CD4-positive, alpha-beta T cell treated with Interferon gamma for 1 hour (primary cell): ENCODE data around the gene DDR2.

Source experiments
- DNase-seq: peaks from one replicate; pipeline ENCODE4 v3.0.0-alpha.2; 2020

DDR2 gene

DNA sequence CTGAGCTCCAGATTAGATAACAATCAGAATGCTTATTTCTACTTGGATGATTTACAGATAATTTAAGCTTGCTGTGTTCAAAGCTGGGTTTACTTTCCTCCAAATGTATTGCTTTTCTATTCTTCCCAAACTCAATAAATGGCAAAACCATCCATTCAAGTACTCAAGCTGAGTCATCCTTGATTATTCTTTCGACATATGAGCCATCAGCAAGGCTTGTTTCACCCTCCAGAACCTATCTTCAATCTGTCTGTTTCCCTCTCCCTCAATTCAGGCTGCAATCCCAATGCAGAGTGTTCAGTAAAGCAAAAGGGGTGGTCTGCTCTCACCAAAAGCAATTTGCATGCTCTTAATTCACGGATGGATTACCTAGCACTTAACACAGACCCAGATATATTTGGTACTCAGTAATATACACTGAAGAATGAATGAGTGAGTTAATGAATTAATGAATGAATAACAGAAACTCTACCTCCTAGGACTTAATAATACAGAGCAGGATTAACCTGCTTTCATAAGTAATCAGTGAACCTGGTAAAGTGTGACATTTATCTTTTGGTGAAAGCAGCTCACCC, 41.9 kb downstream of the DDR2 start:
- DNase-seq: no peak

DNA sequence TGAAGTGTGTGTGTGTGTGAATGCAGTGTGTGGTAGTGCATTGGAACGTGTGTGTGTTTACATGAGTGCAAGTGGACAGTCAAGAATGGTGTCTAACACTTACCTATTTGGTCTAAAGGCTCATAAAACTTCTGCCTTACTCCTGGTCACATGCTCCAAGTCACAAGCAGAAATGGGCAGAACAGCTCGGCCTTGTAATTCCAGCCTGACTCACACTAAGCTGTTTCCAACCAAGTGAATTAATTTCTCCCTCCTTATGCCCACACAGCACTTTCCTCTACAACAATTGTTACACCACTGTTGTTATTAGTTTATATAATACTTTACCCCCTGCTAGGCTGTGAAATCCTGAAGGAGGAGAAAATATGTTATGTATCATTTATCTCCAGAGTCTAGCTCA, 43.8 kb downstream of the DDR2 start:
- no peak for DNase-seq

DNA sequence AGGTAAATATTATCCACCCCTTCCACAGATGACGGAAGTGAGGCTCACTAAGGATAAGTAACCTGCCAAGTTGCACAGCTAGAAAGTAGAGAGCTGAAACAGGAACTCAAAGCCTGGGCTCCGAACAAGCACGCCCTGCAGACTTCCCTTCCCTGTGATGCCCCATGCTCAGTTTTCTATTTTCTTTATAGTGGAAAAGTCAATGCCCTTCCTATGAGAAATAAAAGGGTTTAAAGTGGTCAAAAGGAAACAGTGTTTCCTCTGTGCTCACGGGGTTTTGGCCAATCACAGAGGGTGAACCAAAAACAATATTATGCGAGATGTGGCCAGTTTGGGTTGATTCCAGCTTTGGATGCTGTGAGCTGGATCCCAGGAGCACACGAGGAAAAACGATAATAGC, 44.5 kb downstream of the DDR2 start:
- DNase-seq: no peak

DNA sequence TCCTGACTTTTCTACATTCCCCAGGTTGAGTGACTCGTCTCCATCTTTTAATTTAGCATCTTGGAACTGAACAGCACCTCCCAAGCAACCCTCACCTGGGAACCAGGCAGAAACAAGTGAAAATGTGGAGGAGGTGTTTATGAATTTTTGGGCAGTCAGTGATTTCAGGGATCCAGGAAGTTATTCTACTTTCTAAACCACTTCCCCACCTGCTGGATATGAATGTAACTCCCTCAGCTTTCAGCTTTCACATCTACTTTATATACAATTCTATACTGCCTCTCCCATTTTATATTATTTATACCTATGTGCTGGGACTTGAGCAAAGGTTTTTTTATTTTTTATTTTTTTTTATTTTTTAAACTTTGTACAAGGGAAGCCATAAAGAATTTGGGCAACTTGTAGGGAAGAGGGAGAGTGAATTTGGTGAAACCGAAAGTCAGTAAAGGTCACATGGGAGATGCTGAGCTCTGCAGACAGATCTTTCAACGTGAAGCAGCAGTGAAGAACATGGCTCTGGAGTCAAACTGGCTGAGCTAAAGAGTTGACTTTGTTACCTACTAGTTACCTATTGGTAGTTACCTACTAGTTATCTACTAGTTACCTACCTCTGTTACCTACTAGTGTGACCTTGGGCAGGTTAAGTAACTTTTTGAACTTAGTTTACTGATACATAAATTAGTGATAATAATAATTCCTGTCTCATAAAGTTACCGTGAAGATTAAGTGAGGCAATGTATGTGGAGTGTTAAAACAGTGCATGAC, 45.5 kb downstream of the DDR2 start:
- no peak for DNase-seq

DNA sequence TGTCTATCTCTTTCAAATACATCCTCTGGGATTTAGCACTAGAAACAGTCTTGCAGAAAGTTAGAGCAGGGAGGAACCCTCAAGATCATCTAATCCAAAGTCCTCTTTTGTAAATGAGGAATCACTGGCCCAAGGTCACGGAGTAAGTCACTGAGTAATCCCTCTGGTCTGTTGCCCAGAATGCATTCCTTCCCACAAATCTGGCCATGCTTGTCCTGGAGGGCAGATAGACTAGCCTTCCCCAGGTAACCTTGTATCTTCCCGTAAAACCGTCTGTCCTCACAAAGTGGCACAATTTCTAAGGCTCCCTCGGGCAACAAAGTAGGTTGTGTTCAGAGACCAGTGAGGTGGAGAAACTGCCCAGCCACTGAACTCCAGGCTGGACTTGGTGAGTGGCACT, 46.2 kb downstream of the DDR2 start:
- no peak for DNase-seq

DNA sequence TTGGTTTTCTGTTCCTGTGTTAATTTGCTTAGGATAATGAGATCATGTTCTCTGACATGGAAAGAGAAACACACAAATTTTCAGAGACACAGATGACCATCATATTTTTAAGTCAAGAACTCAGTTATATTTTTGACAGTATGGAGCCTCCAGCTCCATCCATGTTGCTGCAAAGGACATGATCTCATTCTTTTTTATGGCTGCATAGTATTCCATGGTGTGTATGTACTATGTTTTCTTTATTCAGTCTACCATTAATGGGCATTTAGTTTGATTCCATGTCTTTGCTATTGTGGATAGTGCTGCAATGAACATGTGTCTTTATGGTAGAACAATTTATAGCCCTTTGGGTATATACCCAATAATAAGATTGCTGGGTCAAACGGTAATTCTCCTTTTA, 47.0 kb downstream of the DDR2 start:
- no peak for DNase-seq

DNA sequence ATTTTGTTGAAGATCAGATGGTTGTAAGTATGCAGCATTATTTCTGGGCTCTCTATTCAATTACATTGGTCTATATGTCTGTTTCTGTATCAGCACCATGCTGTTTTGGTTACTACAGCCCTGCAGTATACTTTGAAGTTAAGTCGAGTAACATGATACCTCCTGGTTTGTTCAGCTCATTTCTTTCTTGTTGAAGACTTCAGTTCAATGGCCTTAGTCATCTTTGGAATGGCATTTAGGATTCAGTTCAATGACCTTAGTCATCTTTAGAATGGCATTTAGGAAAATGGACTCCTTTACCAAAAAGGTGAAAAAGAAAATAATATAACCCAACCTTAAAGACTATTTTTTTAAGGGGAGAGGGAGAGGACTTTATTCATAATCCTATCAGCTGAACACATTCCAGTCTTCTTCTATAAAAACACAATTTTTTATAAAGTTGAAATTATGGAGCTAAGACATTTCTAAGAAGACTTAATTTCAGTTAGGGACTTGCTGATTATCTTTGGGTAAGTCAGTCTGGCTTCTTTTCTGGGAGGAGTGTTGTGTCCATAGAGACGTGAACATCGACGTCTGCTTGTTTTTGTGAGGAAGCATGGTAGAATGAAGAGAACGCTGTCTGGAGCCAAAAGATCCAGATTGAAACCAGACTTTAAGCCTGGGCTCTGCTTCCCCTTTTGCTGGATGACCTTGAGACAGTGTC, 48.3 kb downstream of the DDR2 start:
- no peak for DNase-seq

DNA sequence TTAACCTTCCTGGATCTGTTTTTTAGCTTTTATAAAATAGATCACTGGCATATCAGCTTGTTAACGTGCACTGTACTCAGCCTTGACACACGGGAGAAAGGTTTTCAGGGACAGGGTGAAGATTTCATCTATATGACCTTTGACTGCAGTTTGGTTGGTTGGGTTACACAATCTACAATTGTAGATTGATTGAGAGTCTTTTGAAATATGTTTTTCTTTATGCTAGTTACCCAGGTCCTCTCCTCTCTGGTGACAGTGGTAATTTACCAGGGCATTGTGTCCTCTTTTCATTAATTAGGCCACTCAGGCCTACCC, 48.8 kb downstream of the DDR2 start:
- DNase-seq: no peak

DNA sequence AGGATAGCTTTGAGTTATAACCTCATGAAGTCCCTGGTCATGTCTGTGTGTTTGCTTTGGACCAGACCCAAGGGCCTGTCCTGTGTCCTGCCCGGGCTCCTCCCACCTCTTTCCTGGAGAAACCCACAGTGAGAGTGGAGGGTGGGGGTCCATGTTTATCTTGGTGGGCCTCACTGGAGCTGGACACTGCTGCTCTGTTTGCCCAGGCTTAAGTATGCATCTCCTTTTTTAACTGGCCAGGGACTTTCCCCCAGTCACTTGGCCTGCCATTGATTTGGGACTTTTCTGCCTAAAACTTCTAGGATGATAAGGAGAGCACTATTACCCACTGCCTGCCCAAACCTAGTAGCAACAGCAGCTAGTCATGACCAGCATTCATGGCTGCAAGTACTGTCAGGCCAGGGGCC, 49.8 kb downstream of the DDR2 start:
- DNase-seq: no peak

DNA sequence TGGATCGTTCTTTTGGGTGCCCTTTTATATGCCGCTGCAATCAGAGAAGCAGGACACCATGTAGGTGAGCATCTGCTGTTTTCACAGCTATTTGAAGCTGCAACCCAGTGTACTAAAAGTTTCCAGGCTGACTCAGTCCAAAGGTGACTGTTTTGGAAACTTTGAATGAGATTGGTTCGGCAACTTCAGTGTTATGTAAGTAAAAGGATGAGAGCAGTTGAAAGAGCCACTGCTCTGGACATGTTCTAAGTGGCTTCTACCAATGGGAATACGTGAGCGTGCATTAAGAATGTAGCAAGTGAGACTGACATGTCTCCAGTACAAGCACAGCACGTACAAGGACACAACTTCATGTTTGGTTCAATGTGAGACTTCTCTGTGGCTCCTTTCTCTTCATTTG, 55.6 kb downstream of the DDR2 start:
- no peak for DNase-seq

DNA sequence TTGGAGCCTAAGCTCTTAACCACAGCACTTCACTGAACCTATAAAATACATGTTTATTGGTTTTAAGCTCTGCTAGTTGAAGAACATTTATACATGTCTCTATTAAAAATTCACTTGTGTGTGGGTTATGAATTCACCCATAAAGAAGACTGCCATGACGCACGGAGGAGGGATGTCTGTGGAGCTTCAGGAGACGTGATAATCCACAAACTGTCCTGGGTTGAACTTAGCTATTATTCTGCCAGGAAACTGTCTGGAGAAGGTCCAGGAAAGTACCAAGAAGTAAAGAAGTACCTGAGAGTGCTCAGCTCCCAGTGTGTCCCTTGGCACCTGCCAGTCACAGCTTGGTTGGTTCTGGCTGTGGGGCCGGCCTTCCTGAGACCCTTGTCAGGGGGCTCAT, 56.3 kb downstream of the DDR2 start:
- DNase-seq: no peak

DNA sequence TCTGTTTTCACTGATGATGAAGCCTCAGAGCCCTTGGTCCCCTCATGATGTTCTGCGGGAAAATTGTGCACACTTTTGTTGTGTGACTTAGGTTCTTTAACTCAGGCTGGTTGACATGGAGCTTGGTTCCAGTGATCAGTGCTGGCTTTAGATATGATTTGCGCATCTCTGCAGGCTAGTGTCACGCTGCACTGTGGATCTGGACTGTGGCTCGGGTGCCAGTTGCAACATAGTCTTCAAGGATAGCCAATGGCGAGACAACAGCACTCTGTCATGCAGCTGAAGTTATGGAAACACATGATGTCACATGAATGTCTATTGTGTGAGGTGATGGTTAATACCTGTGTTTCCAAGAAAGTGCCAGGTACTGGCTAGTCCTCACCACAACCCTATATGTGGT, 56.7 kb downstream of the DDR2 start:
- DNase-seq: no peak

DNA sequence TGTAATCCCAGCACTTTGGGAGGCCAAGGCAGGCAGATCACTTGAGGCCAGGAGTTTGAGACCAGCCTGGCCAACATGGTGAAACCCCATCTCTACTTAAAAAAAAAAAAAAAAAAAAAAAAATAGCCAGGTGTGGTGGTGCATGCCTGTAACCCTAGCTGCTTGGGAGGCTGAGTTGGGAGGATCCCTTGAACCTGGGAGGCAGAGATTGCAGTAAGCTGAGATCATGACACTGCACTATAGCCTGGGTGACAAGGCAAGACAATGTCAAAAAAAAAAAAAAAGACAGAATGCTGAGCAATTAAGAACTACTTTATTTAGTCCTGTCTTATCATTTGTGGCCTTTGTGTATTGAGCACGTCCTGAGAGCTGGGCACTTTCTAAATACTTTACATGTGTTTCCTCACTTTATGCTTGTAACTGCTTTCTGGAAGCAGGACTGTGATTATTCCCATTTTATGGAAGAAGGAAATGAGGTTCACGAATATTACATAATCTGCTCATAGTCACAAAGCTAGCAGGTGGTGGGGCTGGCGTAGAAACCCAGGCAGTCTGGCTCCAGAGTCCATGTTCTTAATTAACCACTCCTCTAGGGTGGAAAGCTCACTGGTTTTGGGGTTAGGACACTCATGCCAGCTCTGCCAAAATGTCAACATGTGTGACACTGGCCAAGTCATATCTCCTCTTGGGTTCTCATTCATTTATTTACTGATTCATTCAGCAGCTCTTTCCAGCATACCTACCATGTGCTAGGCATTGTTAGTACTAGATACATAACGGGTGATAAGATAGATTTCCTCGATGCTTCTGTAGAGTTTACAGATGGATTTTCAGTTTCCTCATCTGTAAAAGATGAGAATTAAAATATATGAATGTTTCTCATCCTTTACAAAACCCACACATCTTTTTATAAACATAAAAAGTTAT, 57.7 kb downstream of the DDR2 start:
- DNase-seq: no peak

DNA sequence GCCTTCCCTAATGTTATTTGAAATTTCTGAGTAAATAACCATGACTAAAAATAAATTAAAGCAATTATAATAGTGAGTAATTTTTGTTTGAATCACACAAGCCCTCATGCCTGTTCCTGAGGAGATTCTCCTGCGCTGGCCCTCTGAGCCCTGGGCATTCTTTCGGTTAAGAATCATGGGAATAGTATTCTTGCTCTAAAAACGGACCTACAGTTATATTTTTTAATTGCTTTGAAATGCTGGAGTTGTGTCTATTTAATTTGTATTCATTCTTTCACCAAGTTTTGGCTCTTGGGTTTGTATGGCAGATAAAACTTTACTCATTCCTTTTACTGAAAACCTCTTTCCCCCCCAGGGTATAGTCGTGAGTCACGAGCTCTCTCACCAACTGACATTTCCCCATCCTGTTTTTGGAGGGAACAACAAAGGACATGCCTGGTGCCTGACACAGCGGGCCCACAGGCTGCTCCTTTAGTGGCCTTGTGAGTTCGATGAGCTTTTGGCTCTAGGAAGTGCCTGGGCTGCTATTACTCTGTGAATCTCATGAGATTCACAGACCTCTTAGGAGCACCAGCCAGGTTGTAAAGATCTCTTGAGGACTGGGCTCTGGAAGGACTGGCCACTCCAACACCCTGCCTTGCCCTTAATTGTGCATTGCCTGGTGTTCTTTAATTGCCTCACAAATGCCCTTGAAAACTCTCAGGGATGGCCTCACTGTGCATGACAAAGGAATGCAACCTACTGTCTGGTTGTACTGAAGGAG, 58.6 kb downstream of the DDR2 start:
- no peak for DNase-seq

DNA sequence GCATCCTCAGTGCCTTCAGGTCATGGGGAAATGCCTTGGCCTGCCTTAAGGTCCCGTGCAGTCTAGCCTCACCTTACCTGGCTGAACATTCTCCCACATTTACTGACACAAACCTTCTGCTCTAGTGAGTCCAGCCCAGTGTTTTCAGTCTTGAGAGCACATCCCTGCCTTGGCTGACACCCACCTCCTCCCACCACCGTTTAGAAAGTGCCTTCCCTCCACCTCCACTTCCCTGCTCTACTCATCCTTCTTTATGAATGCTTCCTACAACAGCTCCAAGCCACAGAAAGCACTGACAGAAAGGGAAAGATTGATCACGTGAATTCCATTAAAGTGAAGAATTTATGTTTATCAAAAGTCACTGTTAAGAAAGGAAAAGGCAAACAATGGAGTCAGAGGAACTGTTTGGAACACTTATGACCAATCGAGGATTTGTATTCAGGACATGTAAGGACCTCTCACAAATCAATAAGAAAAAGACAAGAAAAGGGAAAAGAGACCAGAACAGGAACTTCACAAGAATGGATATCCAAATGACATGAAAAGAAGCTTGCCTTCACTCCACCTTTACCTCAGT, 59.8 kb downstream of the DDR2 start:
- DNase-seq: no peak

DNA sequence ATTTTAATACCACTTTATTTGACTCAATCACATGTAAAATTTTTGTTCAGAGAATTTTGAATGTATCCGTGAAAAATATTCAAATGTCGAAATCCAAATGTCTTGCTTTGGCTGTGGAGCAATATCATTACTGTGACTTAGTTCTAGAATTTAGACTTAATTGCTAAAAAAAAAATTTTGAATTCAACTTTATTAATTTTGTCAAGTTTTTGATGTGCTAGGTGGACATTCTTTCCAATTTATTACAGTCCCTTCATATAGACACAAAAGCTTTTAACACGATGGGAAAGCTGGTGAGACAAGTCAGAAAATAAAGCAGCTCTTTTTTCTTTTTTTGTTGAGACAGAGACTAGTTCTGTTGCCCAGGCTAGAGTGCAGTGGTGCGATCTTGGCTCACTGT, 62.6 kb downstream of the DDR2 start:
- no peak for DNase-seq

DNA sequence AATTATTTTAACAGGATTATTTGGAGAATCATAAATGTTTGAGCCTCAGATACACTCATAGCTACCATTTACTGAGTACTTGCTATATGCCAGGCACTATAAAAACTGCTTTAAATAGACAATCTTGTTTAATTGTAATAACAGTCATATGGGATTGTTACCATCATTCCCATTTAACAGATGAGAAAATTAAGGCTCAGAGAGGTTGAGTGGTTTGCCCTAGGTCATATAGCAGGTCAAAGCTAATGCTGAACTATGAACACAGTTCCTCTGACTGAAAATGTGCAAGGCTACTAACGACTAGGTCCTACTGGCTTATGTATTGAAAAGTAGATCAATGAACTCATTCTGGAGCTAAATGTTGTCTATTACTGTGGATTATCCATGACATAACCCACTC, 63.4 kb downstream of the DDR2 start:
- DNase-seq: no peak

DNA sequence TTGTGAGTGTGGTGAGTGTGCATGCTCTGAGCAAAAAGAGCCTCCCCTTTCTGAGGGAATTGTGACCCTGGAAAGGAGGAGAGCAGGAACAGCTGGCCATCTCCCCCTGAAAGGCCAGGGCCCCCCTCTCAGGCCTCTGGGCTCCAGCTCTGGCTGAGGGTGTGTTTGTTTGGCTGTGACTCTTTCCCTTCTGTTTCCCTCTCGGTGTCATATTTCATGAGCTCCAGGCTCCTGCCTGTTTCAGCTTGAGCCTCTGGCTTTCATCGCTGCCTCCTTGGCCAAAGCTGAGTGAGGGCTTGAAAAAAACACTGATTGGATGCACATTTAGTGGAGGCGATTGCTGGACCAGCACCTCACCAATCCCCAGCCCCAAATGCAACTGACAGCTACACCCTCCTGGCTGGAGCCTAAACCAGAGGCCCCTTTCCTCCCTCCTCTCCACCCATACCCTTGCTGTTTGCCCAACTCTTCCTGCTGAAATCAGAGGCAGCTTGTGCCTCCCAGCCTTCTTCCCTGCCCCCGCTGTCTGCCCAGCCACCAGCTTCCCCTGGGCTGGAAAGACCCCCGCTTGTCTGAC, 64.1 kb downstream of the DDR2 start:
- no peak for DNase-seq

DNA sequence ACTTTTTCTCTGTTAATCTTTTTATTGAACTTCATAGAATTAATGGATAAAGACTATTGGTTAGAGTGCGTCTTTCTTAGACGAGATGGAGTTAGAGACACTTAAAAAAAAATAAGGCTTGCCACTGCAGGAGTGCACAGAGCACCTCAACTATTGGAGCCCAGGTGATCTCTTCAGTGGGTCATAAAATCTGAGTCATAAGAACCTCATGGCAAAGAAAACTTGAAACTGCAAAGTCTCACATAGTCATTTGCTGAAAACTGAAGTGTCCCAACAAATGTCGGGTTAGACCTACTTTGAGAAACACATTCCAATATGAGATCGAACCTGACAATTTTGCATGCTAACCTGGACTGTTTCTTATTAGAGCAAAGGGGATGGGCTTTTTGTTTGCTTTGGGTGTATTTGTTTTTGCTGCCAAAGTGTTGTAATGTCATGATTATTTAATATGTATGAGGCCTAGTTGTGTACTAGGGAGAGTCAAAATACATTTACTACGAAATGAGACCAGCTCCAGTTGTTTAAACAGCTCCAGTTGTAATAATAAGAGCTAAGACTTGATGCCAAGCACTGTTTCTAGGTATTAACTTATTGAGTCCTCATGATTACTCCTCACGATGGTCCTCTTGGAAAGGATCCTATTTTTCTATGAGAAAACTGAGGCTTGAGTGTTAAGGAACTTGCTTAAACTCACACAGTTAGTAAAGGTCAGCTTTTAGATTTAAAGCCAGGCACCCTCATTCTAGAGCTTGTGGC, 65.1 kb downstream of the DDR2 start:
- DNase-seq: no peak

DNA sequence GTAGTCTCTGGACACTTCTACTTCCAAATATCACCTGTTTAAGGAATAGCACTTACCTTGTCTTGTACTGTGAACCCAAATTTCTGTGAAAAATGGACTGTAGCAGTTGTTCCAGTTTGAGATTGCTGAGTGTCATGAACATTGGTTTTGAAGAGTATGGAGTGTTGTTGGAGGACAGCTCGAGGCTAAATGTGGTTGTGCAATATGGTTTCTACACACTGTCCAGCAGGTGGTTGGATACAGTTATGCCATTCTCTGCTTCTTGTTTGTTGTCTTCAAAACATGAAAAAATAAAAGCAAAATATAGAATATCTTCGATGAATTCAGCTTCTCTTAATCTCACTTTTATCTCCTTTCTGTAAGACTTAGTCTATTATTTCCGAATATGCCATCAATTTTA, 67.1 kb downstream of the DDR2 start:
- no peak for DNase-seq

DNA sequence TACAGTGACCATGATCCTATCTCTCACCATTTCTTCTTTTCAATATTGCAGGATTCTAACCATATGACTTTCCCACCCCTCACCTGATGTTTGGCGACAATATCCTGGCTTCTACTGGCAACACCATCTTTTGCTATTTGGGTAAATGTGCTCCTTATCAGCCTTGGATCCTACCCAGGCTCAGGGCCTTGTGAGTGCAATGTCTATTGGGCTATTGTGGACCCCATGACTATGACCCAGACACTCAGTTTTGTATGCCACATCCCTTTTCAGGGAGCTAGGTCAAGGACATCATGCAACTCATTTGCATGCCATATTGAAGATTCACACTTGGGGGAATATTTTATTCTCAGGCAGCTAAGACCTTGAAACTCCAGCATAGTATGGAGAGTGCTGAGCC, 67.9 kb downstream of the DDR2 start:
- no peak for DNase-seq
